Esophagus squamous epithelium (tissue), 5 donors: ENCODE results near the gene MDGA2. TPM values are rescaled to one million over a fixed set of nuclear protein-coding genes. Genes with fewer than 3 reads are reported as not detected.
"Not testable (repeated sequence)": the region's sequence is repeated elsewhere in the genome, so short reads cannot be mapped to it uniquely, and the experiment has no call there.

Experiments used
- DNase-seq: peaks from one replicate; lab custom pipeline; 2025; lab: John Stamatoyannopoulos, UW
- H3K27ac ChIP-seq, 4 donors: fragments of 200-600 bp; sonication (generic); one replicate each; pipeline ENCODE4 v1.5.1; 2016 to 2019; ENCODE audit warnings: mild to moderate bottlenecking in 1 of 4
- H3K27me3 ChIP-seq, 4 donors: fragments of 200-600 bp; sonication (generic); 1 replicate in 3 of 4; 2 replicates in 1 of 4; pipeline versions ENCODE4 v1.5.1 to v1.6.0; 2017 to 2021; ENCODE audit warnings: antibody characterized with exemption in 1 of 4
- H3K36me3 ChIP-seq, 3 donors: fragments of 200-600 bp; sonication (generic); one replicate each; pipeline ENCODE4 v1.5.1; 2016 to 2019
- H3K4me1 ChIP-seq, 3 donors: fragments of 200-600 bp; sonication (generic); one replicate each; pipeline ENCODE4 v1.5.1; 2017 to 2019
- H3K4me3 ChIP-seq, 4 donors: fragments of 200-600 bp; sonication (generic); 1 replicate in 3 of 4; 2 replicates in 1 of 4; pipeline ENCODE4 v1.5.1; 2016 to 2019; ENCODE audit warnings: mild to moderate bottlenecking in 2 of 4, moderate library complexity in 1 of 4
- H3K9me3 ChIP-seq, 3 donors: fragments of 200-600 bp; sonication (generic); one replicate each; pipeline ENCODE4 v1.5.1; 2016 to 2019
- CTCF ChIP-seq, 6 experiments: fragments of 450-650 bp in 4 of 6; fragments of 200-600 bp in 2 of 6; sonication (generic) in 2 of 6; IDR thresholded peaks; one replicate each; pipeline ENCODE4 v1.5.1; 2016 to 2019; ENCODE audit warnings: antibody characterized with exemption in 6 of 6, mild to moderate bottlenecking in 4 of 6, moderate library complexity in 4 of 6
- POLR2A ChIP-seq, 4 donors: fragments of 450-650 bp; IDR thresholded peaks; one replicate each; pipeline ENCODE4 v1.6.1; 2017; ENCODE audit warnings: antibody characterized with exemption in 4 of 4, mild to moderate bottlenecking in 4 of 4, moderate library complexity in 3 of 4
- WGBS, 2 donors: methylation state at CpG; one replicate each; pipeline ENCODE4 v1.1.5; 2018; 5-methylcytosine and 5-hydroxymethylcytosine counted together
- intact Hi-C: fragments of 100-400 bp; cut with DNase I; formaldehyde crosslinking; loops from one replicate; pipeline ENCODE4 v1.15.0; 2022
- total RNA-seq, 4 donors: library from RNA; depleted of rRNA; stranded (reverse); fragments of >200 nt; gene quantifications; one replicate each; pipeline ENCODE4 v1.1.0, GENCODE V29; 2016
- donor health status: DM: yes; HTN: yes; CAD: no.

Gene MDGA2
- total RNA-seq, 4 donors from 2014 or later, result not detected

GRCh38 chr14:47626151-47627035, 49.0 kb downstream of the MDGA2 start:
- H3K9me3 ChIP-seq, result peaks cover 0 to 15% (median 0%) of the 10 kb centered on the region in 3 donors
- H3K27me3 ChIP-seq, result no peaks in the 10 kb centered on the region
- no peak overlapping the region for H3K4me3 ChIP-seq
- no peak for DNase-seq
- WGBS, 2 donors, result 84 to 92% methylated on average over 7 to 8 of the region's 51 CpGs
- no peaks in the 10 kb centered on the region for H3K36me3 ChIP-seq
- H3K27ac ChIP-seq, result no peak overlapping the region
- no peak for TF ChIP-seq CTCF (IDR thresholded peaks at IDR 0.05)
- TF ChIP-seq POLR2A (IDR thresholded peaks at IDR 0.05), result no peak
- no peaks in the 10 kb centered on the region for H3K4me1 ChIP-seq
- intact Hi-C loops, result no loop called here

GRCh38 chr14:47624126-47624525, 51.3 kb downstream of the MDGA2 start:
- H3K4me1 ChIP-seq, intact Hi-C loops, H3K4me3 ChIP-seq, H3K27ac ChIP-seq, H3K27me3 ChIP-seq, DNase-seq, H3K36me3 ChIP-seq: not testable (repeated sequence)
- WGBS, 2 donors, result 74 to 80% methylated on average over 13 of the region's 13 CpGs
- peaks cover 0 to 12% (median 0%) of the 10 kb centered on the region in 3 donors for H3K9me3 ChIP-seq

- TF ChIP-seq CTCF (IDR thresholded peaks at IDR 0.05), result no peak
- no peak for TF ChIP-seq POLR2A (IDR thresholded peaks at IDR 0.05)
- Histone ChIP-seq H3K4me1 (no peaks in the 10 kb centered on the region), H3K27ac (no peak overlapping the region), H3K9me3 (no peaks in the 10 kb centered on the region), H3K36me3 (no peaks in the 10 kb centered on the region), H3K4me3 (no peak overlapping the region), H3K27me3 (no peaks in the 10 kb centered on the region)
- 42 to 55% methylated on average over 3 of the region's 3 CpGs for WGBS, 2 donors
- intact Hi-C loops, result no loop called here
- no peak for DNase-seq
Observed at GRCh38 chr14:47619392-47619791, 56.0 kb downstream of the MDGA2 start.

GRCh38 chr14:47606566-47606965, 68.8 kb downstream of the MDGA2 start:
- no peak overlapping the region for H3K4me3 ChIP-seq
- DNase-seq, result no peak
- no peak overlapping the region for H3K27ac ChIP-seq
- H3K27me3 ChIP-seq, result no peaks in the 10 kb centered on the region
- TF ChIP-seq CTCF (IDR thresholded peaks at IDR 0.05) (no peak), POLR2A (IDR thresholded peaks at IDR 0.05) (no peak)
- H3K9me3 ChIP-seq, result no peaks in the 10 kb centered on the region
- no peaks in the 10 kb centered on the region for H3K4me1 ChIP-seq
- 81 to 83% methylated on average over 3 of the region's 3 CpGs for WGBS, 2 donors
- H3K36me3 ChIP-seq, result no peaks in the 10 kb centered on the region
- intact Hi-C loops, result no loop called here

GRCh38 chr14:47596860-47597259, 78.5 kb downstream of the MDGA2 start:
- intact Hi-C loops, result no loop called here
- no peak for TF ChIP-seq CTCF (IDR thresholded peaks at IDR 0.05)
- Histone ChIP-seq H3K4me1 (no peaks in the 10 kb centered on the region), H3K27ac (no peak overlapping the region), H3K27me3 (no peaks in the 10 kb centered on the region), H3K4me3 (no peak overlapping the region), H3K9me3 (no peaks in the 10 kb centered on the region), H3K36me3 (no peaks in the 10 kb centered on the region)
- DNase-seq, result no peak
- 58 to 68% methylated on average over 2 of the region's 2 CpGs for WGBS, 2 donors
